22Rv1 (cell line): Measurements from ENCODE around the gene WNT3A.

Experiments used
- ZFX ChIP-seq: fragments of 450-650 bp; IDR thresholded peaks from 2 replicates; pipeline ENCODE4 v1.6.1; 2017; ENCODE audit warnings: antibody characterized with exemption, borderline replicate concordance
- TF ChIP-seq, protein P1 (sequence below): fragments of 450-650 bp; IDR thresholded peaks from 2 replicates; pipeline ENCODE4 v1.5.1; 2017; ENCODE audit warnings: mild to moderate bottlenecking

- TF ChIP-seq, protein P1, sequence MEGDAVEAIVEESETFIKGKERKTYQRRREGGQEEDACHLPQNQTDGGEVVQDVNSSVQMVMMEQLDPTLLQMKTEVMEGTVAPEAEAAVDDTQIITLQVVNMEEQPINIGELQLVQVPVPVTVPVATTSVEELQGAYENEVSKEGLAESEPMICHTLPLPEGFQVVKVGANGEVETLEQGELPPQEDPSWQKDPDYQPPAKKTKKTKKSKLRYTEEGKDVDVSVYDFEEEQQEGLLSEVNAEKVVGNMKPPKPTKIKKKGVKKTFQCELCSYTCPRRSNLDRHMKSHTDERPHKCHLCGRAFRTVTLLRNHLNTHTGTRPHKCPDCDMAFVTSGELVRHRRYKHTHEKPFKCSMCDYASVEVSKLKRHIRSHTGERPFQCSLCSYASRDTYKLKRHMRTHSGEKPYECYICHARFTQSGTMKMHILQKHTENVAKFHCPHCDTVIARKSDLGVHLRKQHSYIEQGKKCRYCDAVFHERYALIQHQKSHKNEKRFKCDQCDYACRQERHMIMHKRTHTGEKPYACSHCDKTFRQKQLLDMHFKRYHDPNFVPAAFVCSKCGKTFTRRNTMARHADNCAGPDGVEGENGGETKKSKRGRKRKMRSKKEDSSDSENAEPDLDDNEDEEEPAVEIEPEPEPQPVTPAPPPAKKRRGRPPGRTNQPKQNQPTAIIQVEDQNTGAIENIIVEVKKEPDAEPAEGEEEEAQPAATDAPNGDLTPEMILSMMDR = no peak
- no peak for TF ChIP-seq ZFX
Measured at GRCh38 chr1:228045871-228046270, 39.1 kb downstream of the WNT3A start.
